Stomach (tissue), 9 donors: ENCODE results near the gene PPEF2. TPM values are rescaled to one million over a fixed set of nuclear protein-coding genes. Genes with fewer than 3 reads are reported as not detected.
"Not testable (repeated sequence)": the region's sequence is repeated elsewhere in the genome, so short reads cannot be mapped to it uniquely, and the experiment has no call there.

Source experiments
- DNase-seq, 2 donors: peaks; one replicate each; pipeline versions ENCODE4 v3.0.0 to v3.0.0-alpha.2; 2013 to 2019
- H3K27ac ChIP-seq, 5 donors: fragments of 200-600 bp in 4 of 5; sonication (generic) in 4 of 5; one replicate each; pipeline ENCODE4 v1.5.1; 2013 to 2019; ENCODE audit warnings: mild to moderate bottlenecking in 1 of 5, moderate library complexity in 1 of 5
- H3K27me3 ChIP-seq, 3 donors: fragments of 200-600 bp; sonication (generic); one replicate each; pipeline ENCODE4 v1.5.1; 2017 to 2019; ENCODE audit warnings: mixed run types in 1 of 3
- H3K36me3 ChIP-seq, 4 donors: fragments of 200-600 bp; sonication (generic); 1 replicate in 3 of 4; 2 replicates in 1 of 4; pipeline ENCODE4 v1.5.1; 2016 to 2019
- H3K4me1 ChIP-seq, 4 donors: fragments of 200-600 bp; sonication (generic); one replicate each; pipeline ENCODE4 v1.5.1; 2016 to 2019
- H3K4me3 ChIP-seq, 4 donors: fragments of 200-600 bp; sonication (generic) in 3 of 4; one replicate each; pipeline ENCODE4 v1.5.1; 2016 to 2019; ENCODE audit warnings: mild to moderate bottlenecking in 1 of 4
- H3K9me3 ChIP-seq, 4 donors: fragments of 200-600 bp; sonication (generic); one replicate each; pipeline ENCODE4 v1.5.1; 2016 to 2019
- EP300 ChIP-seq: sonication (generic); formaldehyde crosslinking; IDR thresholded peaks from one replicate; pipeline ENCODE4 v1.6.1; 2017; ENCODE audit warnings: antibody characterized with exemption
- POLR2A ChIP-seq, 4 donors: fragments of 450-650 bp; IDR thresholded peaks; one replicate each; pipeline ENCODE4 v1.6.1; 2016; ENCODE audit warnings: antibody characterized with exemption in 4 of 4, control low read depth in 2 of 4, mild to moderate bottlenecking in 1 of 4, moderate library complexity in 1 of 4
- POLR2AphosphoS5 ChIP-seq, 3 donors: sonication (generic); formaldehyde crosslinking; IDR thresholded peaks; one replicate each; pipeline ENCODE4 v1.6.1; 2016; ENCODE audit warnings: antibody characterized with exemption in 3 of 3
- WGBS, 5 donors: extraction: QIAGEN DNeasy Blood & Tissue Kit in 3 of 5; methylation state at CpG; one replicate each; pipeline versions ENCODE4 v1.1.5 to v1.1.7; 2013 to 2018; 5-methylcytosine and 5-hydroxymethylcytosine counted together
- intact Hi-C: fragments of 100-400 bp; cut with DNase I; formaldehyde crosslinking; loops from one replicate; pipeline ENCODE4 v1.15.1; 2023; ENCODE audit warnings: low total_unique reads
- polyA plus RNA-seq, 3 donors: library from polyadenylated mRNA; stranded (reverse); fragments of 200-250 nt; gene quantifications; one replicate each; pipeline ENCODE4 v1.2.3, GENCODE V29; 2013
- total RNA-seq, 5 donors: library from RNA; depleted of rRNA; stranded (reverse); fragments of >200 nt; gene quantifications; one replicate each; pipeline versions ENCODE4 v1.1.0 to v1.2.3, GENCODE V29; 2014 to 2016
- TF ChIP-seq, protein P1 (sequence below), 7 experiments: fragments of 450-650 bp in 4 of 7; fragments of 200-600 bp in 3 of 7; sonication (generic) in 3 of 7; IDR thresholded peaks; one replicate each; pipeline ENCODE4 v1.5.1; 2016 to 2019; ENCODE audit warnings: antibody characterized with exemption in 7 of 7, control low read depth in 2 of 7, mild to moderate bottlenecking in 1 of 7
- donor health status: healthy with polysubstance abuse.
- donor health status: Bipolar disorder and iron deficiency.
- donor health status: healthy.

Gene PPEF2
- total and polyA plus RNA-seq, 8 donors: not detected

DNA sequence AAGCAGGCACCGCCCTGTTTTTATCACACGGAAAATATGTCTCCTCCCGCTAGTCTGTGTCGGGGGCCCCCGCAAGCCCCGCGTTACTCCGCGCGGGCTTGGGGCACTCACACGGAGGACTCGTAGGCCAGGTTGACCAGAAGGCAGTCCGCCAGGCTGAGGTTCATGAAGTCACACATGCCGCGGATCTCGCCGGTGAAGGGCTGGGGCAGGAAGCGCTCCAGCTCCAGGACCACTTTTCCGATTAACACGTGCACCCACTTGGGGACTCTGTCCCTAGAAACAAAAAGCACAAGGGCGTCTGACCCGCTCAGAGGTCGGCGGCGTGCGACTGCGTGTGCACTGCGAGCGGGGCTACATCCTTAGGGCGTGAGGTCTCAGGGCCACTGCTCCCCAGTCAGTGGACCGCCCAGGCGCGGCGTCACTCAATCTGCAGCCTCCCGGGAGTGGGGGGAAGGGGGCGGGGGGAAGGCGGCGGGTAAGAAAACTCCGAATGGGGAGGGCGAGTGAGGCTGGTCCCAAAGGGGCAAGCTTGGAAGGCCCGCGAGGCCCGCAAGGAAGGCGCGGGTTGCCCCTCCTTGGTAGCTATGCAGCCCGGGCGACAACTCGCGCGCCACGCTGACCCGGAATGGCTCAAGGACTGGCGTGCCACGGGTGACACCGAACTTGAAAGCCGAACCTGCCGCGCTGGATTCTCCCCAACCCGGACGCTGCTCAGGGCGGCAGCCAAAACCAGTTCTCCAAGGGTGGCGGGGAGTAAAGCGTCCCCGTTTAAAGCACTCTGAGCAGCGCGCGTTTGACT is 37.8 kb upstream of the PPEF2 start:
- peak; percentile 71 to 83 for DNase-seq
- peaks cover 5 to 15% (median 9%) of the 10 kb centered on the region in 4 donors for H3K36me3 ChIP-seq
- peaks cover 10 to 28% (median 20%) of the 10 kb centered on the region in 4 donors for H3K4me1 ChIP-seq
- peak overlapping the region; percentile 62 to 98 (median 80) for H3K4me3 ChIP-seq
- TF ChIP-seq EP300 (no peak), POLR2AphosphoS5 (IDR thresholded peaks at IDR 0.05) (peak in 1 of 3 donors; percentile 11), POLR2A (IDR thresholded peaks at IDR 0.05) (no peak)
- TF ChIP-seq, protein P1, sequence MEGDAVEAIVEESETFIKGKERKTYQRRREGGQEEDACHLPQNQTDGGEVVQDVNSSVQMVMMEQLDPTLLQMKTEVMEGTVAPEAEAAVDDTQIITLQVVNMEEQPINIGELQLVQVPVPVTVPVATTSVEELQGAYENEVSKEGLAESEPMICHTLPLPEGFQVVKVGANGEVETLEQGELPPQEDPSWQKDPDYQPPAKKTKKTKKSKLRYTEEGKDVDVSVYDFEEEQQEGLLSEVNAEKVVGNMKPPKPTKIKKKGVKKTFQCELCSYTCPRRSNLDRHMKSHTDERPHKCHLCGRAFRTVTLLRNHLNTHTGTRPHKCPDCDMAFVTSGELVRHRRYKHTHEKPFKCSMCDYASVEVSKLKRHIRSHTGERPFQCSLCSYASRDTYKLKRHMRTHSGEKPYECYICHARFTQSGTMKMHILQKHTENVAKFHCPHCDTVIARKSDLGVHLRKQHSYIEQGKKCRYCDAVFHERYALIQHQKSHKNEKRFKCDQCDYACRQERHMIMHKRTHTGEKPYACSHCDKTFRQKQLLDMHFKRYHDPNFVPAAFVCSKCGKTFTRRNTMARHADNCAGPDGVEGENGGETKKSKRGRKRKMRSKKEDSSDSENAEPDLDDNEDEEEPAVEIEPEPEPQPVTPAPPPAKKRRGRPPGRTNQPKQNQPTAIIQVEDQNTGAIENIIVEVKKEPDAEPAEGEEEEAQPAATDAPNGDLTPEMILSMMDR (IDR thresholded peaks at IDR 0.05): no peak
- peak overlapping the region; percentile 77 to 88 (median 82) for H3K27ac ChIP-seq
- H3K27me3 ChIP-seq: no peaks in the 10 kb centered on the region
- no peaks in the 10 kb centered on the region for H3K9me3 ChIP-seq
- 0 to 1% (median 0%) methylated on average over 17 to 67 of the region's 67 CpGs for WGBS, 5 donors
- intact Hi-C loops: no loop called here

DNA sequence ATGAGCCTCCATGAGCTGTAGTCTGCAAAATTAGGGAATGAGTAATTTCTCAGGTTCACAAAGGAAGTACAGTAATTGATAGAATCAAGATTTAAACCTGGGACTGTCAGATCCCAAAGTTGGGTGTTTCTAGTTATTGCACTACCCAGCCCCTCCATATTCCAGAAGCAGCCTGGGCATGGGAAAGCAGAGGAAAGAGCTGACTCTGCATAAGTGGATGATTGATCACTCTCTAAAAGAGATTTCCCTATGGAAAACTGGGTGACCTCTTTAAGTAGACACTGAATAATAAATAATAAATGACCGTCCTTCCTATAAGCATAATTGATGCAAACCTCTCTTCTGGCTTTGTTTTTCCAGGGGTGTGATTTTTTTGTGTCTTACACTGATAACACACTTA is 33.4 kb upstream of the PPEF2 start:
- peaks cover 12 to 41% (median 27%) of the 10 kb centered on the region in 4 donors for H3K36me3 ChIP-seq
- DNase-seq: no peak
- no peak overlapping the region for H3K27ac ChIP-seq
- H3K27me3 ChIP-seq: no peaks in the 10 kb centered on the region
- intact Hi-C loops: no loop called here
- H3K4me1 ChIP-seq: peaks cover 6 to 19% (median 14%) of the 10 kb centered on the region in 4 donors
- no peak overlapping the region for H3K4me3 ChIP-seq
- H3K9me3 ChIP-seq: no peaks in the 10 kb centered on the region
- TF ChIP-seq, protein P1 (IDR thresholded peaks at IDR 0.05): no peak
- TF ChIP-seq POLR2A (IDR thresholded peaks at IDR 0.05) (no peak), POLR2AphosphoS5 (IDR thresholded peaks at IDR 0.05) (no peak), EP300 (no peak)
- WGBS, 5 donors: 84 to 96% (median 96%) methylated on average over 1 of the region's 1 CpG

DNA sequence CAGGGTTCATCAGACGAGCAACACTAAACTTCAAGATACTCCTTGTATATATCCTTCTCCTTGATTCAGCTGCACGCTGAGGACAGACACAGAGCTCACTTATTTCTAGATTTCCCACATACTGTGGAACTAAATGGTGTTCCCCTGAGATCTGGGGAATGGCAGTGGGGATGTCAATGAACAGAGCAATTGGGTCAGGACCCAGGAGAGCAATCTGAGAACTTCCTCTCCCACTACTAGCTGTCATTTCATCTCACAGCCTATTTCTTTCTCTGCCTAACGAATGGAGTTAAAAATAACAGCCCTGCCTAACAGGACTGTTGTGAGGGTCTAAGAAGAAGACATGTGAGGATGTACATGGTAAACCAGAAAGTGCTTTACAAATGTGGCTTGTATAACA is 27.9 kb upstream of the PPEF2 start:
- H3K4me1 ChIP-seq: no peaks in the 10 kb centered on the region
- peaks cover 15 to 61% (median 48%) of the 10 kb centered on the region in 4 donors for H3K36me3 ChIP-seq
- WGBS, 5 donors: 86 to 96% (median 93%) methylated on average over 3 of the region's 3 CpGs
- H3K9me3 ChIP-seq: no peaks in the 10 kb centered on the region
- no peaks in the 10 kb centered on the region for H3K27me3 ChIP-seq
- H3K27ac ChIP-seq: no peak overlapping the region
- TF ChIP-seq, protein P1 (IDR thresholded peaks at IDR 0.05): no peak
- TF ChIP-seq POLR2AphosphoS5 (IDR thresholded peaks at IDR 0.05) (no peak), EP300 (no peak), POLR2A (IDR thresholded peaks at IDR 0.05) (no peak)
- intact Hi-C loops: no loop called here
- DNase-seq: no peak
- H3K4me3 ChIP-seq: no peak overlapping the region

DNA sequence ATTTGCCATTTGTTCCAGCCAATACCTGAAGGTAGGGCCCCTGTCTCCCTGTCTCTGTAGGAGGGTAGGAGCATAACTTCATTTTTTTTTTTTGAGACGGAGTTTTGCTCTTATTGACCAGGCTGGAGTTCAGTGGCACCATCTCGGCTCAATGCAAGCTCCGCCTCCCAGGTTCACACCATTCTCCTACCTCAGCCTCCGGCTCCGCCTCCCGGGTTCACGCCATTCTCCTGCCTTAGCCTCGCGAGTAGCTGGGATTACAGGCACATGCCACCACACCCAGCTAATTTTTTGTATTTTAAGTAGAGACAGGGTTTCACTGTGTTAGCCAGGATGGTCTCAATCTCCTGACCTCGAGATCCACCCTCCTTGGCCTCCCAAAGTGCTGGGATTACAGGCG is 22.7 kb upstream of the PPEF2 start:
- H3K4me1 ChIP-seq, H3K4me3 ChIP-seq, intact Hi-C loops, H3K9me3 ChIP-seq, H3K27me3 ChIP-seq, DNase-seq, H3K27ac ChIP-seq: not testable (repeated sequence)
- WGBS, 5 donors: 95 to 99% (median 95%) methylated on average over 11 of the region's 11 CpGs
- peaks cover 5 to 73% (median 66%) of the 10 kb centered on the region in 4 donors for H3K36me3 ChIP-seq

DNA sequence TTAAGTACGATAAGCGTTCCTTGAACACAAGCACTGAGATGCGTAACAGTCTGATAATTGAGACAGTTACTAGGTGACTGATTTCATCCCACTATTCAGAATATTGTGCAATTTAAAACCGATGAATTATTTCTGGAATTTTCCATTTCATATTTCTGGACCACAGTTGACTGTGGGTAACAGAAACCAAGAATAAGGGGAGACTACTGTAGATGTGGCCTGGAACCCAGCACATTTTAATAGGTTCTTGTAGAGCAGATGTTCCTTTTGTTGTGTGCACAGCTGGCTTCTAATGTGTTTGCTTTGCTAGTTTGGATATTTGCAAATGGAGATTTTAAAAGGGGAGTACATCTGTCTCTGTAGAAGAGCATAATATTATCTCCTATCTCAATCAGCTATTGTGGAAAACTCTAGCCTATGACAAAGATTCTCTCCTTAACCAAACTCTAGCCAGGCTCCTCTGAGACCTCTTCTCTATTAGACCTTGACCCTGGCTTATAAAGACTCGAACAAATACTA is 22.1 kb upstream of the PPEF2 start:
- H3K27me3 ChIP-seq: no peaks in the 10 kb centered on the region
- intact Hi-C loops: no loop called here

More for the DNA sequence above, 22.1 kb upstream of the PPEF2 start:
- no peaks in the 10 kb centered on the region for H3K9me3 ChIP-seq
- H3K27ac ChIP-seq: no peak overlapping the region
- TF ChIP-seq POLR2AphosphoS5 (IDR thresholded peaks at IDR 0.05) (no peak), EP300 (no peak), POLR2A (IDR thresholded peaks at IDR 0.05) (no peak)
- TF ChIP-seq, protein P1 (IDR thresholded peaks at IDR 0.05): no peak
- 87 to 92% (median 90%) methylated on average over 5 of the region's 5 CpGs for WGBS, 5 donors
- H3K4me3 ChIP-seq: no peak overlapping the region
- H3K4me1 ChIP-seq: peaks cover 0 to 9% (median 2%) of the 10 kb centered on the region in 4 donors
- H3K36me3 ChIP-seq: peaks cover 7 to 73% (median 67%) of the 10 kb centered on the region in 4 donors
- no peak for DNase-seq
